HG02981 (cell line): ENCODE results near the gene ZNF814.
"Not testable (repeated sequence)": the region's sequence is repeated elsewhere in the genome, so short reads cannot be mapped to it uniquely, and the experiment has no call there.

Experiments used
- ATAC-seq: cut with Tn5 transposase; IDR thresholded peaks from one replicate; pipeline ENCODE4 v1.9.1; 2021; ENCODE audit warnings: mild to moderate bottlenecking, moderate library complexity; ENCODE audit not compliant: unreplicated experiment

The ZNF814 gene

DNA sequence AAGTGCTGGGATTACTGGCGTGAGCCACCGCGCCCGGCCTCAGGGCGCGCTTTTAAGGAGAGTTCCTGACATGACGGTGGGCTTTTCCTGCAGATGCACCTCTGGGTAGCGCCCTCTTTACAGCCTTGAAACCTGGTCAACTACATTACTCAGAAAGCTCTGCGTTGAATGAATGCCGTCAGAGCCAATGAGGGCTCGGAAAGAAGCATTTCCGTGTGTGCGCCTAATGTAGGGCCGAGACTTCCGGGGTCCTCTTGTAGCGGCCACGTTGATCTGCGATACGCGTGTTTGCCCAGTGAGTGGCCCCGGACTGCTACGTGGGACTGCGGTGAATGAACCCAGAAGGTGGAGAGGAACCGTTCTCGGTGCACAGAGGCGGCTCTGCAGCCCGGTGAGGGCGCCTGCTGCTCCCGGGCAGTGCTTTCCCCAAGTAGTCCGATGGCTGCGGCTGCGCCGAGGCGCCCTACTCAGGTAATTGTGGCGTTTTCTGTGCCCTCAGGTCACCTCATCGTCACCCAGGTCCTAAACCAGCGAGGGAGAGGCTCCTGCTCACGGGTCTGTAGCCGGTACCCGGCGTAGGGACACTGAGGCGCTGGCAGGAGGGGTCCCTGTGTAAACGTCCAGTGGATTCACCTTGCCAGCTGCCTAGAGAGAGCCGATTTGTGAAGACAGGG, 69.2 kb downstream of the ZNF814 start:
- ATAC-seq = peak; percentile 88

DNA sequence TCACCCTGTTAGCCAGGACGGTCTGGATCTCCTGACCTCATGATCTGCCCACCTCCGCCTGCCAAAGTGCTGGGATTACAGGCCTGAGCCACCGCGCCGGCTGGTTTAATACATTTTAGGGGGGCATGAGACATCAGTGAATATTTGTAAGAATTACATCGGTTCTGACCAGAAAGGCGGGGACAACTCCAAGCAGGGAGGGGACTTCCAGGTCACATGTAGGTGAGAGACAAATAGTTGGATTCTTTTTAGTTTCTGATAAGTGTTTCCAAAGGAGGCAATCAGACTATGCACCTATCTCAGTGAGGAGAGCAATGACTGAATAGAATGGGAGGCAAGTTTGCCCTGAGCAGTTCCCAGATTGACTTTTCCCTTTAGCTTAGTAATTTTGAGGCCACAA, 70.5 kb downstream of the ZNF814 start:
- no peak for ATAC-seq

DNA sequence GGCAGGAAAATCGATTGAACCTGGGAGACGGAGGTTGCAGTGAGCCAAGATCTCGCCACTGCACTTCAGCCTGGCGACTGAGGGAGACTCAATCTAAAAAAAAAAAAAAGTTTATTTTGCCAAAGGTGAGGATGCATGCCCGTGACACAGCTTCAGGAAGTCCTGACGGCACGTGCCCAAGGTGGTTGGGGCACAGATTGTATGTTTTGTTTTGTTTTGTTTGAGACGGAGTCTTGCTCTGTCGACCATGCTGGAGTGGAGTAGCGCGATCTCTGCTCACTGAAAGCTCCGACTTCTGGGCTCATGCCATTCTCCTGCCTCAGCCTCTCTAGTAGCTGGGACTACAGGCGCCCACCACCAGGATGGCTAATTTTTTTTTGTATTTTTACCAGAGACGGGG, 70.9 kb downstream of the ZNF814 start:
- ATAC-seq = no peak

DNA sequence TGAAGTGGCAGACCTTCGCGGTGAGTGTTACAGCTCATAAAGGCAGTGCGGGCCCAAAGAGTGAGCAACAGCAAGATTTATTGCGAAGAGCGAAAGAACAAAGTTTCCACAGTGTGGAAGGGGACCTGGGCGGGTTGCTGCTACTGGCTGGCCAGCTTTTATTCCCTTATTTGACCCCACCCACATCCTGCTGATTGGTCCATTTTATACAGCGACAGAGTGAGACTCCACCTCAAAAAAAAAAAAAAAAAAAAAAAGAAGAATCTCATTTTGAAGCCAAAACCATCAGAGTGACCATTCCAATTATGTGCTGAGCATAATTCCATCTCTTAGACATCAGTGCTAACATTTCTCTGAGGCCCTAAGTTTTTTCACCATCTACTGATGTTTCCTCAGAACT, 72.2 kb downstream of the ZNF814 start:
- no peak for ATAC-seq

DNA sequence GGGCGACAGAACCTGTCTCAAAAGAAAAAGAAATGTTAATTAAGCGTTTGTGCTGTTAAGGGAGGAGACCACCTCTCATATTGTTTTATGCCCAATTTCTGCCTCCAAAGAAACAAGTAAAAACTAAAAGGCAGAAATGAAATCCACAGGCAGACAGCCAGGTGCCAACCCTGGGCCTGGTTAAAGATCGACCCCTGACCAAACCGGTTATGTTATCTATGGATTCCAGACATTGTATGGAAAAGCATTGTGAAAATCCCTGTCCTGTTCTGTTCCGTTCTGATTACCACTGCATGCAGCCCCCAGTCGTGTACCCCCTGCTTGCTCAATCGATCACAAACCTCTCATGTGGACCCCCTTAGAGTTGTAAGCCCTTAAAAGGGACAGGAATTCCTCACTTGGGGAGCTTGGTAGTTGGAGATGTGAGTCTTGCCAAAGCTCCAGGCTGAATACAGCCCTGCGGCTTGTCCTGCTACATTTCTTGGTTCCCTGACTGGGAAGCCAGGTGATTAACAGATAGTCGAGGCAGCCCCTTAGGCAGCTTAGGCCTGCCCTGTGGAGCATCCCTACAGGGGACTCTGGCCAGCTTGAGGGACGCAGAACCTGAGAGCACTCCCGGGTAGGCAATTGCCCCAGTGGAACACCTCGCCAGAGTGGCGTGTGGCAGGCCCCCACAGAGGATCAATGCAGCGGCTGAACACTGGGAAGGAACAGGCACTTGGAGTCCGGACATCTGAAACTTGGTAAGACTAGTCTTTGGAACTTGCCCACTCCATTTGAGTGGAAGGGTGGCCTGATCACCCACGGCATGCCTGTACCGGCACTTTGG, 73.4 kb downstream of the ZNF814 start:
- ATAC-seq = no peak

DNA sequence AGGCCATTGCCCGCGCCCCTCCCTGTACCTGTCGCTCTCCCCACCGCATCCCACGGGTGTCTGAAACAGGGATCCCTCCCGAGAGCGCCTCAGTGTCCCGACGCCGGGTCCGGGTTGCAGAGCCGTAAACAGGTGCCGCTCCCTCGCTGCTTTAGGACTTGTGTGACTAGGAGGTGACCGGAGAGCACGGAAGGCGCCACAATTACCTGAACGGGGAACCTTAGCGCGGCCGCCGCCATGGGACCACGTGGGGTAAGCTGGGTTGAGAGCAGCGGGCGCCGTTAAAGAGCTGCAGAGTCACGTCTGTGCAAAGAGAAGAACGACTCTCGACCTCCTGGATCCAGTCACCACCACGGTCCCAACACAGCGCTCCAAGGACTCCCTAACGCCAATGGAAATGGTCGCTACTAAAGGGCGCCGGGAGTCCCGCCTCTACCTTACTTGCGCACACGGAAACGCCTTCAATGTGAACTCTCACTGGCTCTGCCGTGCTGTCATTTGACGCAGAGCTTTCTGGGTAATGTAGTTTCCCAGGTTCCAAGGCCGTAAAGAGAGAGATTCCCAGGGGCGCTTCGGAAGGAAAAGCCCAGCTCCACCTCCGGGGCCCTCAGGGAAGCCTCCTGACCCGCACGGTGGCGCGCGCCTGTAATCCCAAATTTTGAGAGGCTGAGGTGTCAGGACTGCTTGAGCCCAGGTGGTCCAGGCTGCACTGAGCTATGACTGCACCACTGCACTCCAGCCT, 74.2 kb downstream of the ZNF814 start, which contains the start of gene ZNF552:
TSS of gene ZNF552 (minus strand) at position 409 of the 742 bp plus-strand sequence. CDS start at position 239, 170 bp downstream.
- ATAC-seq = peak; percentile 71

DNA sequence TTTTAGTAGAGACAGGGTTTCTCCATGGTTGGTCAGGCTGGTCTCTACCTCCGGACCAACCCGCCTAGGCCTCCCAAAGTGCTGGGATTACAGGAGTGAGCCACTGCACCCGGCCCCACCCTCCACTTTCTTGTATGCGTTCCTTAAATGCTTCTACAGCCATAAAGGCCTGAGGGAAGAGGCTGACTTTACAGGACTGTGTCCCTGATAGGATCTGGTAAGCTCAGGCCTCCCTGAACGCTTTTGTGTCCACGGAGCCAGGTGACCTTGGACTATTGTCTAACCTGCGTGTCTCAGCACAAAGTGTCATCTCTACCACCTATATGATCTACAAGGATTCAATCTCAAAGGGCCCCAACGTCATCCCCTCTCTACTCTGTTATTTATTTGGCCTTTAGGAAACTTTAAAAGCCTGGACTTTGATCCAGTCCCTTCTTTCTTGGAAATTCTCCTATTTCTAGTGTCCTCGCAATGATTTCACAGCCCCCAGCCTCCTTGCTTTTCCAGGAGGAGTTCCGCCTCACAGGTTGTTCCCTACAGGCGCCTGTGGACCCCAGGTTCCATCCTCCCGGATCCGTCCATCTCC, 74.8 kb downstream of the ZNF814 start:
- no peak for ATAC-seq

DNA sequence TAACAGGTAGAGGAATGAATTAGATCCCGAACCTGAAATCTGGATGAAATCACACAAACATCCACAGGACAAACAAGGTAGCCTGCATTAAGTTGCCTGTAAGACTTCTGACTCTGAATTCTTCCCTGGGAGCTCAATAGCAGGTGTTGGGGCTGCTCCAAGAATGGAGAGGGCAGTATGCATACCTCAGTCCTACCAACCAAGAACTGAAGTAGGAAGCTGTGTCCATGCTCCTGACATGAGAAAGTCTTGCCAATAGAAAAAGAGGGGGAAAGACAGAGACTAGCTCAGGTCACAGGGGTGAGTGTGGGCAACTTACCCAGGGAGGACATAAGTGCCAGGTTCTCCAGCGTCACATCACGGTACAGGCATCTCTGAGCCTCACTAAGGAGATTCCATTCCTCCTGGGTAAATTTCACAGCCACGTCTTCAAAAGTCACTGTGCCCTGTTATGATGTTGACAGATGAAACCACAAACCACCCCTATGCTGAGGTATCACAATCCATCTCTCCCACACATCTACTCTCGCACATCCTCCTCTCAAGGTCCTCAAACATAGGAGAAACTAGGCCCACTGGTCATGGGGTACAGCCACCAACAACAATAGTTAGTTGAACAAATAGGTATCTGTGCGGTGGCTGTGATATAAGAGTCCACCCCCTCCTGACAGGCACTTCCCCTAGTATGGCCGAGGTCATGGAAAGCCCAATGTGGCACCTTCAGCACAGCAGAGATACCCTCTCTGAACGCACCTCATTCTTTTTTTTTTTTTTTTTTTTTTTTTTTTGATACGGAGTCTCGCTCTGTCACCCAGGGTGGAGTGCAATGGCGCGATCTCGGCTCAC, 75.6 kb downstream of the ZNF814 start:
- not testable (repeated sequence) for ATAC-seq

DNA sequence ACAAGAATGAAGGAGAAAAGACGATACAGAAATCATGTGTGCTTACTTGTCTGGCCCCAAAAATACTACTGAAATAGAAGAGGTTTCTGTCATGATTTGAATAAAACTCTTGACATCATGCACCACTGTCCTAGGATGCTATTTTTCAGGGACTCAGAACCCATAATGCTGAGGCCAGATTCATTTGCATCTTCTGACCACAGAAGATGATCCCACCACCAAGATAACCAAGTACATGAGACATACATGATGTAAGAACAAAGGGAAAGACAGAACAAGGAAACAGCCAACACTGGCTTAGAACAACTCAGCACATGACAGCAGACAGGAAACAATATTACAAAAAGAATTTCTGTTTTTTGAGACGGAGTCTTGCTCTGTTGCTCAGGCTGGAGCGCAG, 76.6 kb downstream of the ZNF814 start:
- ATAC-seq = no peak

DNA sequence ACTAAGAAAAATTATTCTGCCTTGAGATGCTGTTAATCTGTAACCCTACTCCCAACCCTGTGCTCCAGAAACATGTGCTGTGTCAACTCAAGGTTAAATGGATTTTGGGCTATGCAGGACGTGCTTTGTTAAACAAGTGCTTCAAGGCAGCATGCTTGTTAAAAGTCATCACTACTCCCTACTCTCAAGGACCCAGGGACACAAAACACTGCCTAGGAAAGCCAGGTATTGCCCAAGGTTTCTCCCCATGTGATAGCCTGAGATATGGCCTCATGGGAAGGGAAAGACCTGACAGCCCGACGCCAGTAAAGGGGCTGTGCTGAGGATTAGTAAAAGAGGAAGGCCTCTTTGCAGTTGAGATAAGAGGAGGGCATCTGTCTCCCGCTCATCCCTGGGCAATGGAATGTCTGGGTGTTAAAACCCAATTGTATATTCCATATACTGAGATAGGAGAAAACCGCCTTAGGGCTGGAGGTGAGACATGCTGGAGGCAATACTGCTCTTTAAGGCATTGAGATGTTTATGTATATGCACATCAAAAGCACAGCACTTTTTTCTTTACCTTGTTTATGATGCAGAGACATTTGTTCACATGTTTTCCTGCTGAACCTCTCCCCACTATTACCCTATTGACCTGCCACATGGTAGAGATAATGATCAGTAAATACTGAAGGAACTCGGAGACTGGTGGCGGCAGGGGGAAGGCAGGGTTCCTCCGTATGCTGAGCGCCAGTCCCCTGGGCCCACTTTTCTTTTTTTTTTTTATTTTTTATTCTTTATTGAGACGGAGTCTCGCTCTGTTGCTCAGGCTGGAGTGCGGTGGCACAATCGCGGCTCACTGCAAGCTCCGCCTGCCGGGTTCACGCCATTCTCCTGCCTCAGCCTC, 78.2 kb downstream of the ZNF814 start:
- ATAC-seq = not testable (repeated sequence)

DNA sequence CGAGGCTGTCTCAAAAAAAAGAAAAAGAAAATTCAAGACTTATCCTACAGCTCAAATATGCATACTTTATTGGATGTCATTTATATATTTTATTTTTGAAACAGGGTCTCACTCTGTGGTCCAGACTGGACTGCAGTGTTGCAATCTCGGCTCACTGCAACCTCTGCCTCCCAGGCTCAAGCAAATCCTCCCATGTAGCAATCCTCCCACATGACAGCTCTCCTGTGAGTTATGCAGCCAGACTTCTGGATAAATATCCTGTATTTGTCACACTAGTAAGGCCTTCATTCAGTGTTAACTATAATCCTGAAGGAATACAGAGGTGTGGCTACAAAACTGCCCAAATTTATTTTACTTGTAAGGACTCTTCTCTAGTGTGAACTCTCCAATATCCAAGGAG, 81.3 kb downstream of the ZNF814 start:
- ATAC-seq = no peak

DNA sequence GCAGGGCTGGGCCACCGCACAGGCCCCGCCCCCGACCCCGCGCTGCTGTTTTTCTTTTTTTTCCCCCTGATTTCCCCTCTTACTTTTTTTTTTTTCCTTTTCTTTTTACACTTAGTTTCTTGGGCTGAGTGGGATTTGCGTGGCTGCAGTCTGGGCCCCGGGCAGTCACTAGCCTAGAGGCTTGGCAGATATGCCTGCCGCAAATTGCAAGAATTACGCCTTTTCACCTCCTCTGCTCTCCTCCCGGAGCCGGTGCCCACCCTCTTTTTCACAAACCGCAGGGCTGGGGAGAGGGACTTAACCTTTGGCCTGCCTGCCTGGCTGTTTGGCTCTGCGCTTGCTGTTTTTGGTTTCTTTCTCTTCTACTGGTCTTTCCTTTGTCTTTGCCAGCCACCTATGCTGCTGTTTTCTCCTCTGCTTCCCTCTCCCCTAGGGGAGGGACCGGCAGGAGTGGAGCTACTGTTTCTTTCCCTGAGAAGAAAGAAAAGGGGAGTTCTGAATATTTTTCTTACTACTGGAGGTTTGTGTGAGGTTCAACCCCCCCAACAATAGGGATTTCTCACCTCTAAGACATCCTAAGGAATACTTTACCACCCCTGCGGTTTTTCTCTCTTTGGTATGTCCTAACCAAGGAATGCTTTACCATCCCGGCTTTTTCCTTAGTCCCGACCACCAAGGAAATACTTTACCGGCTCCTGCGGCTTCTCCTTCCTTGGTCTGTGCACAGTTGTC, 85.1 kb downstream of the ZNF814 start:
- ATAC-seq = no peak

DNA sequence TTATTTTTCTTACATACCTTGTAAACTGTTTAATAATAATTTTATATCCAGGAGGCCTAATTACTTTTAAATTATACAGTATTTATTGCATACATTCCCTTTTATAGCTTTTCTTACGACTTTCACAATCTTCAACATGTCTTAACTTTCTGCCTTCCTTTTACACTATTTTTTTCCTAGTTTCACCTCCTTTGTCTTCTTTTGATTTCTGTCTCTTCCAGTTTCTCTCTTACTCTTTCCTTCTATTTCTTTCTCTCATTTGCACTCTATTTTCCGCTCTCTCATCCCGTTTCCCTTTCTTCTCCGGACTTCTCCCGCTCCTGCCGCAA, 85.6 kb downstream of the ZNF814 start:
- ATAC-seq = no peak

DNA sequence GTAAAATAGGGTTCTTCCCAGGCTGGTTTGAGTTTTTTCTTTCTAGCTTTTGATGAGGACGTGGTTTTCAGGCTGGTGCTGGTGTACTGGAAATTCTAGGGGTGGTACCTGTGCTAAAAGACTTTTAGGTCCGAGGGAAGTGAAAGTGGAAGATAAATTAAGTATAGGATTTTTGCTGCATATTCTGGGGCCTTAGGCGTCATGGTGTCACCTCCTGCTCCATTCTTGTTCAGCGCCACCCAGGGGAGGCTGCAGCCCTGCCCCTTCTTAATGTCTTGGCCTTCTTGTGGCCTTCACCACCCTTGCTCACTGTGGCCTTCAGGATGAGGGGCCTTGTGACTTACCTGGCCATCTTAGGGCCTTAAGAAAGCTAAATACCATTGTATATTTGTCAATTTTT, 86.6 kb downstream of the ZNF814 start:
- no peak for ATAC-seq

DNA sequence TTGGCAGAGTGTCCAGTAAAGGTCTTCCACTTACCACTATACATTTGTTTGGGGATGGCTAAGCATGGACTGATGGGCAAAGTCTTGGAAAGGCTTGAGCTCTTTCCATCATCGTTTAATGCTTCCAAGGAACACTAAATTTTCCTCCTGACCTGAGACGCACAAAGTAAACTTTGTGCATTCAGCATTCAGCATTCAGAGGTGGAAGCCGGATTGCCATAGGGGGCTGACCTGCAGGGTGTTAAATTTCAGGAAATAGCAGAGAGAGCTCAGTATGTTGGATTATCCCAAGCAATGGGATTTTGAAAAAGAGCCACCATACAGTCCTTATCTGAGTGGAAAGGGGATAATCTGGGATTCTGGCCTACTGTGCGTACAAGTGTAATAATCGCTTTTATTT, 88.1 kb downstream of the ZNF814 start:
- no peak for ATAC-seq
